COR-L47 (cell line): Measurements from ENCODE around the gene MINDY4.
"Not testable (repeated sequence)": the region's sequence is repeated elsewhere in the genome, so short reads cannot be mapped to it uniquely, and the experiment has no call there.

Experiments used
- DNase-seq: peaks from one replicate; lab custom pipeline; 2025; lab: John Stamatoyannopoulos, UW

Gene MINDY4

GRCh38 chr7:30804078-30804661 is 33.0 kb downstream of the MINDY4 start:
- DNase-seq: no peak

DNA sequence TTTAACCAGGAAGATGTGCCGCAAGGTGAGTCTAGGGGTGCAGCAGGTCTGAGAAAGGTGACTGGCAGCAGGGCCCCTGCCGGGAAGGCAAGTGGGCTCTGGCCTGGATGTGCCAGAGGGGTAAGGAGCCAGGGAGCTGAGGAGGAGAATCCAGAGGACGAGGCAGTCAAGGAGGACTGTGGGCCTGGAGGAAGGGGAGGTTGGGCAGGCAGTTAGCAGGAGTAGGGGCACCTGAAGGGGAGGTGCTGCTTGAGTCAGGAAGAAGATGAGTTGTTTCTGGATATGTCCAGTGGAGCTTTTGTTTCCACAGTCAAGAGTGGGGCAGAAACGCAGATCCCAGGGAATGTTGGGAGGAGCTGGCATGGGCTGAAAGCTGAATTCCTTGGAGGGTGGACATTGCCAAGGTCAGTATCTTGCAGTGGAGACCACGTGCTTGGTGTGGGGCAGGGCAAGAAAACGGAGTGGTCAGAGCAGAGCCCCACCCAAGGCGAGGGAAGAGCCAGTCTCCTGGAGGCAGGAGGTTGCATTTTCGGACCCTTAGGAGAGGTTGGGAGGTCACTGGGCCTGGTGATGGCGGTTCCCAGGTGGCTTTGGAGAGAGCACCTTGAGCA is 34.0 kb downstream of the MINDY4 start:
- DNase-seq: no peak

DNA sequence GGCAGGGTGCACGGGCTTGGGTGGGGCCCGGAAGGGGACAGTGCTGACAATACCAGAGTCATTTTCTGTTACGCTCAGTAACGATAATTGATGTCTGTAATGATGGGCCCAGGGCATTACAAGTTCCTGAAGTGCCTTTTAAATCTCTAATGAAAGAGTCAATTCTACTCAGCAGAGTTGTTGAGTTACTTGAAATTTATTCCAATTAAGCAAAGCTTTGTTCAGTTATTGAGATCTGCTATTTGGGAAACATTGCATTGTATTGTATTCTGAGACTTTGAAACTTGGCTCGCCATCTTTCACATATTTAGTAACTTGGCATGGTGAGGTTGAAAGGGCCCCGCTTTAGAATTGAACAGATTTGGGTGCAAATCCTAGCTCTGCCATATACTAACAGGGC is 34.7 kb downstream of the MINDY4 start:
- DNase-seq: no peak

- DNase-seq: not testable (repeated sequence)
Observed at GRCh38 chr7:30807477-30807876, 36.3 kb downstream of the MINDY4 start.

DNA sequence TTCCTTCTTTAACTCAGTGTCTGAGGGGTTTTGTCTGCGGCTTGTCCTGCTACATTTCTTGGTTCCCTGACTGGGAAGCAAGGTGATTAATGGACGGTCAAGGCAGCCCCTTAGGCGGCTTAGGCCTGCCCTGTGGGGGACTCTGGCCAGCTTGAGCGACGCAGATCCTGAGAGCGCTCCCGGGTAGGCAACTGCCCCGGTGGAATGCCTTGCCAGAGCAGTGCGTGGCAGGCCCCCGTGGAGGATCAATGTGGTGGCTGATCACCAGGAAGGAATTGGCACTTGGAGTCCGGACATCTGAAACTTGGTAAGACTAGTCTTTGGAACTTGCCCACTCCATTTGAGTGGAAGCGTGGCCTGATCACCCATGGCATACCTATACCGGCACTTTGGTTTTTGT is 36.7 kb downstream of the MINDY4 start:
- not testable (repeated sequence) for DNase-seq

DNA sequence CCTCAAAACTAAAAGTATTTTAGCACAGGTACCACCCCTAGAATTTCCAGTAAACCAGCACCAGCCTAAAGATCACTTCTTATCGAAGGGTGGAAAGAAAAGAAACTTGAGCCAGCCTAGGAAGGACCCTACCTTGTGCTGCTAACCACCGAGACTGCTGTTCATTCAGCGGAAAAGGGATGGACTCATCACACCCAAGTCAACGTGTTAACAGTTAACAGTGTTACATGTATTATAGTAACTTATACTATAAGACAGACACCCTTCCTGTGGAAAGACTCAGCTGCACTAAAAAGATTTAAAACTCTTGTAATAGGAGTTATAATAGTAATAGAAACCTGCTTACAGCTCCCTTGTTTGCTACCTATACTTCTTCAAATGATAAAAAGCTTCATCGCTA is 39.8 kb downstream of the MINDY4 start:
- no peak for DNase-seq

- DNase-seq: no peak
Observed at GRCh38 chr7:30812676-30813075, 41.5 kb downstream of the MINDY4 start.

DNA sequence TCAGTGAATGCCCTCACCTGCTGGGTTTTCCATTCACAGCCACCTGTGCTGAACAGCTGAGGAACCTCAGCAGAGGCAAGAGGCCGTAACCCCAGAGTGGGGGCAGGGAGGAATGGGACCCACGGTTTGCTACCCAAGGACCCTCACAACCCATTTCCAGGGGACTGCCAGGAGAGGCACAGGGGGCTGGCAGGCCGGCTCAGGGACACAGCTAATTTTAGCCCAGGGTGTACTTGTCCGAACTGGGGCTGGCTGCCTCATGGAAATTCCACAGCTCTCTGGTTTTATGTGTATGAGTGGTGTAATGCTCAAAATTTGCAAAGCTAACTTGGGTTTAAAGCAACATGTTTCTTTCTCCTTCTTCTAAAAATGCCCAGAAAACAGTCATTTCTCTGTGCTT is 42.2 kb downstream of the MINDY4 start:
- DNase-seq: no peak

DNA sequence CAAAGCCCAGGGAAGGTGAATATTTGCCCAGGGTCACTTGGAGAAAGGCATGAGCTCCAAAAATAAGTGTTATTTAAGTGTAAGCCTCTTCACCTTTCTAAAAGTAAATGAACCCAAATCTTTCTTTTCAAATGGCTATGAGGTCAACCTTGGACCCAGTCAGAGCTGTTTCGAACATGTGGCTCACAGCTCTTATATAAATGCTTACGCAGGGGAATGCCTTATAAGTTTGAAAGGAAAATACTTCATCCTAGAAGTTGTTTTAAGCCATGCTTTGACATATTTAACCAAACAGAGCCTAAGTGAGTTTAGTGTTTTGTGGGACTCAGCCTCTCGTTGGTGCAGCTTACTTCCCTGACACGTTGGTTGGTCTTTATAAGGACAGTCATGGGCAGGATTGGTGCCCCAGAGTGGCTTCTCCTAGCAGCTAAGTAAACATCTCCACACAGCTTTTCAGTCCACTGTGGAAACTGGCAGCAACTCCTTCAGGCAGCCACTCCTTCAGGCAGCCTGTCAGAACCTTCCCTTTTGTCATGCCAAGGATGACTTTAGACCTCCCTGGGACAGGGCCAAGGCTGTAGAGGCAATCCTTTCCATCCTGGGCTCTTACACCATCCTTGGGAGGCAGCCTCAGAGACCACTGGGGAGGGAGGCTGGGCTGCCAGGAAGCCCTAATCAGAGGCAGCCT is 43.6 kb downstream of the MINDY4 start:
- DNase-seq: no peak

DNA sequence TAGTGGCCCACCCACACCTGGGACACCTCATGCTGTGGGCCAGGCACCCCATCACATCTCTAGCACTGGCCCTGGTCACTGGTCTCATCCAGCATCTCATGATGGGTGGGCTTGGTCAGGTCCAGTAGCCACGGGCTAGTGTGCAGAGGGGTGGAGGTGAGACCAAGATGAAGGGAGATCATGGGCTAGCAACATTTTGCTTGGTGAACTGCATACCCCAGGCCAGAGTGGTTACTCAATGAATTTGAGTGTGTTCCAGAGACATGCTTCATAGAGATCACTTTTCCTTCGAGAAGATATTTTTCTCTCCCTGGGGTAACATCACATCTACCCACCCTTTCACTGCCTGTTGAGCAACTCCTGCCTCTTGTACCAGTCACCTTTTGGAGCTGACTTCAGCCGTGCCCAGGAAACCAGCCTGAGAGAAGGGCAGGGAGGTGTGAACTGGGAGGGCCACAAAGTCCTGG is 44.2 kb downstream of the MINDY4 start:
- no peak for DNase-seq

GRCh38 chr7:30815951-30816644 is 44.9 kb downstream of the MINDY4 start:
- DNase-seq: no peak

- DNase-seq: no peak
Observed at GRCh38 chr7:30816645-30817370, 45.6 kb downstream of the MINDY4 start.

DNA sequence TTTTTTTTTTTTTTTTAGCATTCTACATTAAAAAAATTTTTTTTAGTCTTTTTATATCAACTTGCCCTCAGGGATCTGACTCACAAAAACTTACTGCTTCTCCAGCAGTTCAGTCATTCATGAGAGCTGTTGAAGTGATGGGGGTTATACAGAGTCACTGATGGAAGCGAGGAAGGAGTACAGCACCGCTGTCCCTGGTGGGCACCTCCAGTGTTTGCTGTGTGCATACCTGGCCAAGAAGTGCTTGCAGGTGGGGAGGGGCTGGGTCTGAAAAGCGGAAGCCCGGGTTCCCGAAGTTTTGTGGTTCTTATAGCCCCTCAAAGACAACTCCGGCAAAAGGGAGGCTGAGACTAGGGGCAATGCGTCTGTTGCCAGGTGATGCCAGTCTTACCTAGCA is 46.2 kb downstream of the MINDY4 start:
- no peak for DNase-seq

GRCh38 chr7:30824821-30825720 is 53.9 kb downstream of the MINDY4 start:
- no peak for DNase-seq

DNA sequence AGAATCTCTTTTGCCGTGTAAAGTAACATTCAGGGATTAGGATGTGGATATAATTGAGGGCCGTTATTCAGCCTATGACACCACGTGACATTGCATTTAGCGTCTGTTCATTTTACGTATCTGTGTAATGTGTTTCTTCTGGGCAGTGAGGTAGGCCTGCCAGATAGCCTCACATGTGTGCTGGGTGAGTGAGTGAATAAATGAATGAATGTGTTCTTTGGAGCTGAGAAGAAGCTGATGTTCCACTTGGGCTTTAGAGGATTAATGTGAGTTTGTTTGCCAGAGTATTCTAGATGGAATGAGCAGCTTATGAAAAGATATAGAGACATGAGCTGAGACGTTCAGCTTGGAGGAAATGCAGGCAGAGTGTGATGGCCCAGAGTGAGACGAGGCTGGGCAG is 55.0 kb downstream of the MINDY4 start:
- DNase-seq: no peak

GRCh38 chr7:30828591-30828990 is 57.4 kb downstream of the MINDY4 start:
- no peak for DNase-seq

DNA sequence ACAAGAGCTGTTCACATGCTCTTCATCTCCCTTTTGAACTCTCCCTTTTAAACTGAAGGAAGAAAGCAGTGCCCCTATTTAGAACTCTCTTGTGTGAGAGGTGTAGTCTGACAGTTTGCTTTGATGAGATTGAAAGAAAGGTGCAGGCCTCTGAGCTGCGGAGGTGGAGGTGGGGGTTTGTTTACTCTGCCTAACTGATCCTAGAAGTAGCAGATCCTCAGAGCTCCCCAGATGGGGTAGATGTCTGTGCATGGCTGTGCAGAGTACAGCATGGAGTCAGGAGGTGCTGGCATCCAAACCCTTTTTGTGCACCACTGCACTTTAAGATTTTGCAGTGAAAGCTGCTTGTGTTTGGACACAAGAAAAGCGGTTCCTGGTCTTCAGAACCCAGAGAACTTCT is 58.3 kb downstream of the MINDY4 start:
- DNase-seq: no peak

DNA sequence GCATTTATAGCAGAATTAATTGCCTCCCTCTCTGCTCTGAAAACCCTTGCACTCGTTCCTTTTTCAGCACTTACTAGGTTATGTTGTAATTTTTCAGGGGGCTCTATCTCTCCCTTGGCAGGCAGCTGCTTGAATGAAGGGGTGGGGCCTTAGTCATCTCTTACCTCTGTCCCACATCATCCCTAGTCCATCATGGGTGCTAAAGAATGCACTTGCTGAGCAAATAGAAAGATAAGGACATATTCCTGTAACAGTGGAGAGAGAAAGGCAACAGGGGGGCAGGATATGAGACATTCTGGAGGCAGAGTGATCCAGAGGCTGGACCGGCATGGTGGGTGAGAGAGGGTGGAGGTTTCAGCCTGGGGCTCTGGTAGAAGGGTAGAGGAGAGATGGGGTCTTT is 60.0 kb downstream of the MINDY4 start:
- DNase-seq: no peak

DNA sequence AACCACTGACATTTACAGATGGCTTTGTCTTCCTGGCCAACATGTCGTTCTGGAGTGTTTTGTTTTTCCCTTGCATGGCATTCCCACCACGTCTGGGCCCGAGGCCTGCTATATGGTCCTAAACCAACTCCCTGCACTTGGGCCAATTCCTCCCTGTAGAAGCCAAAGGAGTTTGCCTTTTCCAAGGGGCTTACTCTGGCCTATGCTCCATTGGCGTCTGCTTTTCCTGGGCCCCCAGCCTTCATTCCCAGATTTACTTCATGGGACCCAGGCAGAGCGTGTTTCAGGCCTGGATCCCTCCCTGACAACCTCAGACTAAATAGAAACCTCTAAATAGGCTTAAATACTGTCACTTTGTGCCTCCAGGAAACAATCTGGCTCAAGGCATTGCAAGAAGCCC is 60.7 kb downstream of the MINDY4 start:
- DNase-seq: no peak

- not testable (repeated sequence) for DNase-seq
Observed at GRCh38 chr7:30834017-30834674, 62.9 kb downstream of the MINDY4 start.
